Measurements from ENCODE around the gene DUSP6.

- TF ChIP-seq, protein P1, sequence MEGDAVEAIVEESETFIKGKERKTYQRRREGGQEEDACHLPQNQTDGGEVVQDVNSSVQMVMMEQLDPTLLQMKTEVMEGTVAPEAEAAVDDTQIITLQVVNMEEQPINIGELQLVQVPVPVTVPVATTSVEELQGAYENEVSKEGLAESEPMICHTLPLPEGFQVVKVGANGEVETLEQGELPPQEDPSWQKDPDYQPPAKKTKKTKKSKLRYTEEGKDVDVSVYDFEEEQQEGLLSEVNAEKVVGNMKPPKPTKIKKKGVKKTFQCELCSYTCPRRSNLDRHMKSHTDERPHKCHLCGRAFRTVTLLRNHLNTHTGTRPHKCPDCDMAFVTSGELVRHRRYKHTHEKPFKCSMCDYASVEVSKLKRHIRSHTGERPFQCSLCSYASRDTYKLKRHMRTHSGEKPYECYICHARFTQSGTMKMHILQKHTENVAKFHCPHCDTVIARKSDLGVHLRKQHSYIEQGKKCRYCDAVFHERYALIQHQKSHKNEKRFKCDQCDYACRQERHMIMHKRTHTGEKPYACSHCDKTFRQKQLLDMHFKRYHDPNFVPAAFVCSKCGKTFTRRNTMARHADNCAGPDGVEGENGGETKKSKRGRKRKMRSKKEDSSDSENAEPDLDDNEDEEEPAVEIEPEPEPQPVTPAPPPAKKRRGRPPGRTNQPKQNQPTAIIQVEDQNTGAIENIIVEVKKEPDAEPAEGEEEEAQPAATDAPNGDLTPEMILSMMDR (IDR thresholded peaks at IDR 0.05; ENCODE audit: low read depth, low read length, missing input control) = no peak
- TF ChIP-seq, protein P2, sequence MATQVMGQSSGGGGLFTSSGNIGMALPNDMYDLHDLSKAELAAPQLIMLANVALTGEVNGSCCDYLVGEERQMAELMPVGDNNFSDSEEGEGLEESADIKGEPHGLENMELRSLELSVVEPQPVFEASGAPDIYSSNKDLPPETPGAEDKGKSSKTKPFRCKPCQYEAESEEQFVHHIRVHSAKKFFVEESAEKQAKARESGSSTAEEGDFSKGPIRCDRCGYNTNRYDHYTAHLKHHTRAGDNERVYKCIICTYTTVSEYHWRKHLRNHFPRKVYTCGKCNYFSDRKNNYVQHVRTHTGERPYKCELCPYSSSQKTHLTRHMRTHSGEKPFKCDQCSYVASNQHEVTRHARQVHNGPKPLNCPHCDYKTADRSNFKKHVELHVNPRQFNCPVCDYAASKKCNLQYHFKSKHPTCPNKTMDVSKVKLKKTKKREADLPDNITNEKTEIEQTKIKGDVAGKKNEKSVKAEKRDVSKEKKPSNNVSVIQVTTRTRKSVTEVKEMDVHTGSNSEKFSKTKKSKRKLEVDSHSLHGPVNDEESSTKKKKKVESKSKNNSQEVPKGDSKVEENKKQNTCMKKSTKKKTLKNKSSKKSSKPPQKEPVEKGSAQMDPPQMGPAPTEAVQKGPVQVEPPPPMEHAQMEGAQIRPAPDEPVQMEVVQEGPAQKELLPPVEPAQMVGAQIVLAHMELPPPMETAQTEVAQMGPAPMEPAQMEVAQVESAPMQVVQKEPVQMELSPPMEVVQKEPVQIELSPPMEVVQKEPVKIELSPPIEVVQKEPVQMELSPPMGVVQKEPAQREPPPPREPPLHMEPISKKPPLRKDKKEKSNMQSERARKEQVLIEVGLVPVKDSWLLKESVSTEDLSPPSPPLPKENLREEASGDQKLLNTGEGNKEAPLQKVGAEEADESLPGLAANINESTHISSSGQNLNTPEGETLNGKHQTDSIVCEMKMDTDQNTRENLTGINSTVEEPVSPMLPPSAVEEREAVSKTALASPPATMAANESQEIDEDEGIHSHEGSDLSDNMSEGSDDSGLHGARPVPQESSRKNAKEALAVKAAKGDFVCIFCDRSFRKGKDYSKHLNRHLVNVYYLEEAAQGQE (IDR thresholded peaks at IDR 0.05) = peak; percentile 71
- TF ChIP-seq JUND (IDR thresholded peaks at IDR 0.05) (no peak), MAX (IDR thresholded peaks at IDR 0.05) (no peak), YY1 (IDR thresholded peaks at IDR 0.05) (no peak), RAD21 (IDR thresholded peaks at IDR 0.05) (no peak), EGR1 (IDR thresholded peaks at IDR 0.05; ENCODE audit: low read depth in 2 of 2) (no peak), ATF3 (IDR thresholded peaks at IDR 0.05) (no peak), ZBTB33 (IDR thresholded peaks at IDR 0.05) (no peak), HNF4G (IDR thresholded peaks at IDR 0.05) (no peak), FOXA1 (IDR thresholded peaks at IDR 0.05) (no peak)
These were observed 1.4 kb downstream of the DUSP6 start for GRCh38 chr12:89350630-89351488.

Measured in liver (tissue), 3 donors.